ENCODE measurements around the gene CACNB4. TPM values are rescaled to one million over a fixed set of nuclear protein-coding genes. Genes with fewer than 3 reads are reported as not detected.

CACNB4 gene
- total and polyA plus RNA-seq, 9 of the 15 experiments (the other 6 are each of a cell fraction or from before 2014, with no cell fraction given), result 0.01 to 0.20 (median 0.04) TPM; not detected in 1

- ATAC-seq, result no peak
- H3K9me1 ChIP-seq (ENCODE audit: control insufficient read depth, insufficient read depth, low read length), result peaks cover 5% of the 10 kb centered on the region
- H3K4me1 ChIP-seq (replicated peaks in 1 of 2; ENCODE audit: control insufficient read depth in 2 of 2, insufficient read depth in 2 of 2, low read length in 2 of 2), result peaks cover 12 to 34% of the 10 kb centered on the region in 2 experiments; a peak in 4 of 5 replicates
- POLR2A ChIA-PET, result interaction anchor here (0.9 to 1.7 kb wide), 2 partner anchors 11 to 17 kb away, joined by 3 to 4 read pairs; no protein-coding TSS in a partner anchor
- peaks cover 42% of the 10 kb centered on the region for H3K36me3 ChIP-seq (ENCODE audit: control insufficient read depth, insufficient read depth, low read length)
- H3K4me2 ChIP-seq (ENCODE audit: insufficient read depth, low read length), result no peak overlapping the region
- H3K9me3 ChIP-seq (replicated peaks; ENCODE audit: control insufficient read depth, insufficient read depth, low read depth, low read length), result no peaks in the 10 kb centered on the region
- peaks cover 97% of the 10 kb centered on the region for H3K79me2 ChIP-seq (ENCODE audit: control insufficient read depth, insufficient read depth, low read length)
- WGBS (ENCODE audit: insufficient coverage, low coverage, missing lambda C conversion rate), result 84% methylated on average over 2 of the region's 2 CpGs
- no peaks in the 10 kb centered on the region for H3K27me3 ChIP-seq (ENCODE audit: control insufficient read depth in 2 of 2, insufficient read depth in 2 of 2, low read length in 2 of 2)
- intact Hi-C loops (cut with micrococcal nuclease) (no loop called here), in situ Hi-C loops (cut with MboI) (no loop called here)
- CTCF ChIA-PET (ENCODE audit: low intra/inter-chr PET ratio), result no interaction called here
- no peak overlapping the region for H3K9ac ChIP-seq (ENCODE audit: insufficient read depth in 1 of 2, low read depth in 2 of 2, low read length in 2 of 2)
- no peak for FAIRE-seq
- H2AFZ ChIP-seq (ENCODE audit: low read depth, low read length), result no peak overlapping the region
- DNase-seq (ENCODE audit: extremely low read depth in 1 of 4, low spot score in 3 of 4), result no peak
- peaks cover 6% of the 10 kb centered on the region for H4K20me1 ChIP-seq (replicated peaks; ENCODE audit: control insufficient read depth, insufficient read depth, low read length)
- no TSS peak for BruUV-seq (replicated peaks)
- no peak overlapping the region for H3K4me3 ChIP-seq
- TF ChIP-seq GABPB2 (CRISPR knock-in tag; conservative IDR thresholded peaks at IDR 0.05) (no peak), ZBTB7A (IDR thresholded peaks at IDR 0.05; ENCODE audit: borderline replicate concordance, control insufficient read depth, low read depth, low read length) (no peak)
- H3K27ac ChIP-seq (ENCODE audit: extremely low read depth, low read depth, low read length), result no peak overlapping the region
Observed at GRCh38 chr2:151819920-151820319, 278.9 kb downstream of the CACNB4 start.

- no peaks in the 10 kb centered on the region for H3K27me3 ChIP-seq (ENCODE audit: control insufficient read depth in 2 of 2, insufficient read depth in 2 of 2, low read length in 2 of 2)
- TF ChIP-seq ZNF174 (CRISPR knock-in tag; IDR thresholded peaks at IDR 0.05) (no peak), POLR2B (IDR thresholded peaks at IDR 0.05; ENCODE audit: low read depth, partially characterized antibody) (no peak), TCFL5 (CRISPR knock-in tag; conservative IDR thresholded peaks at IDR 0.05) (no peak), ZNF707 (CRISPR knock-in tag; conservative IDR thresholded peaks at IDR 0.05) (no peak), MXI1 (IDR thresholded peaks at IDR 0.05; ENCODE audit: low read depth, low read length) (no peak), POLR2AphosphoS2 (IDR thresholded peaks at IDR 0.05; ENCODE audit: low read length) (no peak)
- TF ChIP-seq, protein P1, sequence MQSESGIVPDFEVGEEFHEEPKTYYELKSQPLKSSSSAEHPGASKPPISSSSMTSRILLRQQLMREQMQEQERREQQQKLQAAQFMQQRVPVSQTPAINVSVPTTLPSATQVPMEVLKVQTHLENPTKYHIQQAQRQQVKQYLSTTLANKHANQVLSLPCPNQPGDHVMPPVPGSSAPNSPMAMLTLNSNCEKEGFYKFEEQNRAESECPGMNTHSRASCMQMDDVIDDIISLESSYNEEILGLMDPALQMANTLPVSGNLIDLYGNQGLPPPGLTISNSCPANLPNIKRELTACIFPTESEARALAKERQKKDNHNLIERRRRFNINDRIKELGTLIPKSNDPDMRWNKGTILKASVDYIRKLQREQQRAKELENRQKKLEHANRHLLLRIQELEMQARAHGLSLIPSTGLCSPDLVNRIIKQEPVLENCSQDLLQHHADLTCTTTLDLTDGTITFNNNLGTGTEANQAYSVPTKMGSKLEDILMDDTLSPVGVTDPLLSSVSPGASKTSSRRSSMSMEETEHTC (IDR thresholded peaks at IDR 0.05), result no peak
- peaks cover 55% of the 10 kb centered on the region for H3K36me3 ChIP-seq (ENCODE audit: control insufficient read depth, insufficient read depth, low read length)
- in situ Hi-C loops (cut with MboI), result no loop called here
- FAIRE-seq (no peak), ATAC-seq (no peak), DNase-seq (ENCODE audit: extremely low read depth in 1 of 4, low spot score in 3 of 4) (no peak)
- H3K9me3 ChIP-seq (replicated peaks; ENCODE audit: control insufficient read depth, insufficient read depth, low read depth, low read length), result no peaks in the 10 kb centered on the region
- ChIA-PET POLR2A (interaction anchor here (2.3 to 3.6 kb wide), 2 partner anchors 8 to 12 kb away, joined by 10 to 34 read pairs; partner anchors contain the start of gene ARL5A), CTCF (ENCODE audit: low intra/inter-chr PET ratio) (no interaction called here)
- H3K4me2 ChIP-seq (ENCODE audit: insufficient read depth, low read length), result no peak overlapping the region; the same call in 1 of the 2 replicates
- no peak overlapping the region for H3K9ac ChIP-seq (ENCODE audit: insufficient read depth in 1 of 2, low read depth in 2 of 2, low read length in 2 of 2)
- peaks cover 8 to 21% of the 10 kb centered on the region in 2 experiments; a peak in 3 of 5 replicates for H3K4me1 ChIP-seq (replicated peaks in 1 of 2; ENCODE audit: control insufficient read depth in 2 of 2, insufficient read depth in 2 of 2, low read length in 2 of 2)
- 93% methylated on average over 3 of the region's 3 CpGs for WGBS (ENCODE audit: insufficient coverage, low coverage, missing lambda C conversion rate)
- intact Hi-C loops (cut with micrococcal nuclease), result no loop called here
- H3K79me2 ChIP-seq (ENCODE audit: control insufficient read depth, insufficient read depth, low read length), result peaks cover 86% of the 10 kb centered on the region
- H2AFZ ChIP-seq (ENCODE audit: low read depth, low read length), result no peak overlapping the region
- no peak overlapping the region for H3K4me3 ChIP-seq
- BruUV-seq (replicated peaks), result no TSS peak
- no peaks in the 10 kb centered on the region for H4K20me1 ChIP-seq (replicated peaks; ENCODE audit: control insufficient read depth, insufficient read depth, low read length)
- no peak overlapping the region for H3K27ac ChIP-seq (ENCODE audit: extremely low read depth, low read depth, low read length)
- H3K9me1 ChIP-seq (ENCODE audit: control insufficient read depth, insufficient read depth, low read length), result no peaks in the 10 kb centered on the region
Observed at GRCh38 chr2:151817929-151818328, 280.9 kb downstream of the CACNB4 start.

All from K562 (cell line).